ENCODE results near the gene E2F3.
A peak's percentile ranks its signal among the peaks of the same experiment; 100 is the strongest.

The E2F3 gene

GRCh38 chr6:20401205-20402091 lies at the start of gene E2F3:
Gene E2F3 (plus strand): TSS chr6:20401879. CDS start chr6:20402233, 354 bp downstream.
- peak within 1 kb of the TSS; percentile 80 for H3K4me3 ChIP-seq (ENCODE audit: control insufficient read depth, low read depth, low read length)
- TF ChIP-seq CTCF (conservative IDR thresholded peaks at IDR 0.05; ENCODE audit: control insufficient read depth, insufficient read depth, low read depth, low read length) = no peak
- DNase-seq (ENCODE audit: low read depth) = peak; percentile 100

- no peak for DNase-seq (ENCODE audit: low read depth)
- no peak overlapping the region for H3K4me3 ChIP-seq (ENCODE audit: control insufficient read depth, low read depth, low read length)
- no peak for TF ChIP-seq CTCF (conservative IDR thresholded peaks at IDR 0.05; ENCODE audit: control insufficient read depth, insufficient read depth, low read depth, low read length)
Measured at GRCh38 chr6:20352346-20352745, 49.3 kb upstream of the E2F3 start.

DNA sequence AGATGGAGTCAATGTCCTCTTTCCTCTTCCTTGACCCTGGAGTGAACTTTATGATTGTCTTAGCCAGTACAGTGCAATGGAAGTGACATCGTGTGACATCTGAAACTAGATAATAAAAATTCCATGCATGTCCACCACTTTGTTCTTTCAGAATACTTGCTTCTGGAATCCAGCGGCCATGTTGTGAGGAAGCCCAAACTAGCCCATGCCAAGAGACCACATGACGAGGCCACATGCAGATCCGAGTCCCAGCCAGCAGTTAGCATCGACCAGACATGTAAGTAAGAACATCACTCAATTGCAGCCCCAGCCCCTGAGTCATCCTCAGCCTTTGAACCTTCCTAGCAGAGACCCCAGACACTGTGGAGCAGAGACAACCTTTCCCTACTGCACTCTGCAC lies 48.5 kb upstream of the E2F3 start:
- no peak for TF ChIP-seq CTCF (conservative IDR thresholded peaks at IDR 0.05; ENCODE audit: control insufficient read depth, insufficient read depth, low read depth, low read length)
- no peak for DNase-seq (ENCODE audit: low read depth)
- no peak overlapping the region for H3K4me3 ChIP-seq (ENCODE audit: control insufficient read depth, low read depth, low read length)

- H3K4me3 ChIP-seq (ENCODE audit: control insufficient read depth, low read depth, low read length) = no peak overlapping the region
- TF ChIP-seq CTCF (conservative IDR thresholded peaks at IDR 0.05; ENCODE audit: control insufficient read depth, insufficient read depth, low read depth, low read length) = no peak
- no peak for DNase-seq (ENCODE audit: low read depth)
Measured at GRCh38 chr6:20354366-20354765, 47.3 kb upstream of the E2F3 start.

GRCh38 chr6:20360471-20361119 lies 41.1 kb upstream of the E2F3 start:
- no peak overlapping the region for H3K4me3 ChIP-seq (ENCODE audit: control insufficient read depth, low read depth, low read length)
- TF ChIP-seq CTCF (conservative IDR thresholded peaks at IDR 0.05; ENCODE audit: control insufficient read depth, insufficient read depth, low read depth, low read length) = no peak
- DNase-seq (ENCODE audit: low read depth) = no peak

DNA sequence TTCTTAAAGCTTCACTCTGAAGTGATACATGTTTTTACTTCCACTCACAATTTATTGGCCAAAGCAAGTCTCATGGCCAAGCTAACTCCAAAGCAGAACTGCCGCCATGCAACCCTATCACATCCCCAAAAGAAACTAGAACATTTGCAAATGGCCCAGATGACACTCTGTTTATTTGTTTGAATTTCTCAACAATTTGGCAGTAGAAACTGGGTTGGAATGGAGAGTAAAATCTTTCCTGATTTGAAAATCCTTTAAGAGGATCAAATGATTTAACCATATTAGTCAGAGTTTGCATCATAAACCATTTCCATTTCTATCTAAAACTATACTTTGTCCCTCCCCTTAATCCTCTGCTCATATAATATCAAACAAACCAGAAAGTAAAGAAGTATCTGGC lies 39.1 kb upstream of the E2F3 start:
- no peak for TF ChIP-seq CTCF (conservative IDR thresholded peaks at IDR 0.05; ENCODE audit: control insufficient read depth, insufficient read depth, low read depth, low read length)

More for the DNA sequence above, 39.1 kb upstream of the E2F3 start:
- DNase-seq (ENCODE audit: low read depth) = no peak
- H3K4me3 ChIP-seq (ENCODE audit: control insufficient read depth, low read depth, low read length) = no peak overlapping the region
